Gastroesophageal sphincter (tissue), 3 donors: ENCODE results near the gene MROH2A.

Experiments used
- CTCF ChIP-seq, 4 experiments: fragments of 200-600 bp in 2 of 4; fragments of 450-650 bp in 2 of 4; sonication (generic) in 1 of 4; IDR thresholded peaks; one replicate each; pipeline ENCODE4 v1.5.1; 2017 to 2019; ENCODE audit warnings: antibody characterized with exemption in 4 of 4, mild to moderate bottlenecking in 2 of 4, moderate library complexity in 2 of 4
- EP300 ChIP-seq: sonication (generic); formaldehyde crosslinking; IDR thresholded peaks from one replicate; pipeline ENCODE4 v1.6.1; 2017; ENCODE audit warnings: antibody characterized with exemption, mild to moderate bottlenecking
- POLR2A ChIP-seq, 2 donors: fragments of 450-650 bp; IDR thresholded peaks; one replicate each; pipeline ENCODE4 v1.6.1; 2017; ENCODE audit warnings: antibody characterized with exemption in 2 of 2, mild to moderate bottlenecking in 2 of 2, moderate library complexity in 1 of 2
- POLR2AphosphoS5 ChIP-seq: sonication (generic); formaldehyde crosslinking; IDR thresholded peaks from one replicate; pipeline ENCODE4 v1.6.1; 2017; ENCODE audit warnings: antibody characterized with exemption

GRCh38 chr2:233816334-233816733, 38.2 kb downstream of the MROH2A start:
- TF ChIP-seq EP300 (no peak), POLR2A (IDR thresholded peaks at IDR 0.05) (no peak), CTCF (IDR thresholded peaks at IDR 0.05) (no peak), POLR2AphosphoS5 (no peak)
